ENCODE data around the gene CD34.

The CD34 gene

GRCh38 chr1:207852576-207853371, 58.2 kb downstream of the CD34 start:
- no peaks in the 10 kb centered on the region for H4K20me1 ChIP-seq (ENCODE audit: insufficient read depth, low read length)
- no peaks in the 10 kb centered on the region for H3K9me2 ChIP-seq (ENCODE audit: low read depth, low read length)
- H3K4me2 ChIP-seq (ENCODE audit: low read length), result no peak overlapping the region
- H3F3A ChIP-seq (ENCODE audit: insufficient read depth, low read length), result no peaks in the 10 kb centered on the region
- TF ChIP-seq EZH2 (IDR thresholded peaks at IDR 0.05; ENCODE audit: borderline replicate concordance, low read length) (no peak), CTCF (IDR thresholded peaks at IDR 0.05; ENCODE audit: low read length) (no peak)
- no peak overlapping the region for H3K9ac ChIP-seq (ENCODE audit: low read length)
- peaks cover 16% of the 10 kb centered on the region; the same call in 1 of the 2 replicates for H3K36me3 ChIP-seq (ENCODE audit: insufficient read depth, low read length)
- no peak overlapping the region for H3K4me3 ChIP-seq (ENCODE audit: low read depth, low read length, poor library complexity, severe bottlenecking)
- no peaks in the 10 kb centered on the region for H3K9me3 ChIP-seq (ENCODE audit: low read length)
- peaks cover 9% of the 10 kb centered on the region; the same call in 1 of the 2 replicates for H3K79me2 ChIP-seq (ENCODE audit: insufficient read depth, low read length)
- no peak overlapping the region for H2AFZ ChIP-seq (ENCODE audit: low read length)
- H3K4me1 ChIP-seq (ENCODE audit: insufficient read depth, low read length, severe bottlenecking), result no peaks in the 10 kb centered on the region
- no peak overlapping the region for H3K27ac ChIP-seq (ENCODE audit: low read depth, low read length, poor library complexity, severe bottlenecking)
- no peaks in the 10 kb centered on the region for H3K27me3 ChIP-seq (ENCODE audit: insufficient read depth, low read length)

- no peak overlapping the region for H3K4me3 ChIP-seq (ENCODE audit: low read depth, low read length, poor library complexity, severe bottlenecking)
- no peaks in the 10 kb centered on the region for H3F3A ChIP-seq (ENCODE audit: insufficient read depth, low read length)
- peaks cover 4% of the 10 kb centered on the region; the same call in 1 of the 2 replicates for H3K79me2 ChIP-seq (ENCODE audit: insufficient read depth, low read length)
- no peak overlapping the region for H3K27ac ChIP-seq (ENCODE audit: low read depth, low read length, poor library complexity, severe bottlenecking)
- H3K36me3 ChIP-seq (ENCODE audit: insufficient read depth, low read length), result peaks cover 13% of the 10 kb centered on the region; the same call in 1 of the 2 replicates
- H2AFZ ChIP-seq (ENCODE audit: low read length), result no peak overlapping the region
- H4K20me1 ChIP-seq (ENCODE audit: insufficient read depth, low read length), result no peaks in the 10 kb centered on the region
- H3K4me1 ChIP-seq (ENCODE audit: insufficient read depth, low read length, severe bottlenecking), result no peaks in the 10 kb centered on the region
- TF ChIP-seq CTCF (IDR thresholded peaks at IDR 0.05; ENCODE audit: low read length), result no peak
- TF ChIP-seq EZH2 (IDR thresholded peaks at IDR 0.05; ENCODE audit: borderline replicate concordance, low read length), result no peak
- no peak overlapping the region for H3K9ac ChIP-seq (ENCODE audit: low read length)
- no peaks in the 10 kb centered on the region for H3K27me3 ChIP-seq (ENCODE audit: insufficient read depth, low read length)
- no peaks in the 10 kb centered on the region for H3K9me3 ChIP-seq (ENCODE audit: low read length)
- H3K9me2 ChIP-seq (ENCODE audit: low read depth, low read length), result no peaks in the 10 kb centered on the region
- H3K4me2 ChIP-seq (ENCODE audit: low read length), result no peak overlapping the region
These were observed 59.2 kb downstream of the CD34 start for GRCh38 chr1:207851696-207852095.

- Histone ChIP-seq H2AFZ (ENCODE audit: low read length) (no peak overlapping the region), H3K4me2 (ENCODE audit: low read length) (no peak overlapping the region), H4K20me1 (ENCODE audit: insufficient read depth, low read length) (no peaks in the 10 kb centered on the region), H3K9me3 (ENCODE audit: low read length) (no peaks in the 10 kb centered on the region), H3K4me1 (ENCODE audit: insufficient read depth, low read length, severe bottlenecking) (no peaks in the 10 kb centered on the region), H3K4me3 (ENCODE audit: low read depth, low read length, poor library complexity, severe bottlenecking) (no peak overlapping the region), H3K79me2 (ENCODE audit: insufficient read depth, low read length) (no peaks in the 10 kb centered on the region; the same call in none of the 2 replicates), H3K9ac (ENCODE audit: low read length) (no peak overlapping the region), H3F3A (ENCODE audit: insufficient read depth, low read length) (no peaks in the 10 kb centered on the region), H3K27ac (ENCODE audit: low read depth, low read length, poor library complexity, severe bottlenecking) (no peak overlapping the region), H3K9me2 (ENCODE audit: low read depth, low read length) (no peaks in the 10 kb centered on the region), H3K27me3 (ENCODE audit: insufficient read depth, low read length) (no peaks in the 10 kb centered on the region), H3K36me3 (ENCODE audit: insufficient read depth, low read length) (peaks cover 5% of the 10 kb centered on the region; the same call in 1 of the 2 replicates)
- TF ChIP-seq EZH2 (IDR thresholded peaks at IDR 0.05; ENCODE audit: borderline replicate concordance, low read length), result no peak
- TF ChIP-seq CTCF (IDR thresholded peaks at IDR 0.05; ENCODE audit: low read length), result no peak
These were observed 60.1 kb downstream of the CD34 start for GRCh38 chr1:207850621-207851407.
